Sciatic nerve (tissue), 2 donors: Measurements from ENCODE around the gene SUCO. TPM values are rescaled to one million over a fixed set of nuclear protein-coding genes. Genes with fewer than 3 reads are reported as not detected.

Experiments used
- ATAC-seq: fragments of 200-7000 bp; cut with Tn5 transposase; one replicate; pipeline ENCODE4 v1.9.1; 2020; ENCODE audit warnings: mild to moderate bottlenecking, moderate library complexity
- DNase-seq: peaks from one replicate; pipeline ENCODE4 v3.0.0-alpha.2; 2020; ENCODE audit warnings: low spot score
- intact Hi-C: fragments of 100-400 bp; cut with DNase I; formaldehyde crosslinking; loops from one replicate; pipeline ENCODE4 v1.14.2; 2022
- total RNA-seq: library from RNA; stranded (reverse); fragmentation: NEBNext Ultra II Directional; extraction: Animal tissue kit (Norgen Biotek cat#: 25700); gene quantifications from one replicate; pipeline ENCODE4 v1.2.1, GENCODE V29; 2021
- donor health status: DM: no; HTN: no; CAD: no.
- donor health status: DM: no; HTN: no; CAD: no.

The SUCO gene
- total RNA-seq, 1 donor from 2014 or later: 53.1 TPM

DNA sequence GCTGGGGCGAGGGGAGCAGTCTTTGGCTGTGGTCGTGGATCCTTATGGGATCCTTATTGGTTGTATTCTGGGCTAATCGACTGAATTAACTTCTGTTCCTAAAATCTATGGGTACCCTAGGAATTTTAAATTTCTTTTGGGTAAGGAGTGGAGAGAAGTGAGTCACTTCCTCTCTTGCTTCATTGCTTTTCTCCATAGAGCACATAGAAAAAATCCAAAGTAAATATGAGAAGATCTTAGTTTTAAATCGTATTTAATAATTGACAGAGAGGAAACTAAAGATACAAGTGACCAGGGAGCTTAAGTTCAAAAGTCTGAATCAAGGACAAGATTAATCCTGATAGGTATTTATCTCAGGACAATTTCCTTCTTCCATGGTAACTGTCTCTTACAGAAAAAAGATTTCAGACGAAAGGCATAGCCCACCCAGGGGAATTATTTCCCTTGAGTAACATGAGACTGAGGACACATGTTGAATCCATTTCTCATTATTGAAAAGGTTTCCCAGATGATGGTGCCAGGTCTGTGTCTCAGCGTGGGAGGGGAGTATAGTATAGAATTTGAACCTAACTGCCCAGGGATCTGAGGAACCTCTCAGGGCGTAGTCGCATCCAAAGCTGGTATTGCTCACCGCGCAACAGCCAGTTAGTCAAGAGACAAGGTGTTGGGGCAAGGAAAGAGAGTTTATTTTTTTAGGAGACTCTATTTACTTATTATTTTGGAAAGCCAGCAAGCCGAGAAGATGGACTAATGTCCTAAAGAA is 97.3 kb downstream of the SUCO start:
- ATAC-seq (no peak), DNase-seq (no peak)
- intact Hi-C loops: no loop called here

DNA sequence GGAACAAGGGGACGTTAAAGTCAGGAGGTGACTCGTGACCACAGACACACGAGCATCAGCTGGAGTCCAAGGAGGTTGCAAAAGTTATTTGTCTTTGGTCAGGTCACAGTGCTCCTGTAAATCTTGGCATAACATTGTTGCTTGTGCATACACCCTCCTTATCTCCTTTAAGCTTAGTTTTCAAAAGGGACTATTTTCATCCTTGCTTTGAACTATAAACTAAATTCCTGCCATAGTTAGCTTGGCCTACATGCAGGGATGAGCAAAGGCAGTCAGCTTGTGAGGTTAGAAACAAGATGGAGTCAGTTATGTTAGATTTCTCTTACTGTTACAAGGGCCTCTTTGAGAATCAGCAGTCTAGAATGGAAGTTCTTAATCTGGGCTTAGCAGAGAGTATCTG is 97.9 kb downstream of the SUCO start:
- intact Hi-C loops: no loop called here
- no peak for DNase-seq
- no peak for ATAC-seq

DNA sequence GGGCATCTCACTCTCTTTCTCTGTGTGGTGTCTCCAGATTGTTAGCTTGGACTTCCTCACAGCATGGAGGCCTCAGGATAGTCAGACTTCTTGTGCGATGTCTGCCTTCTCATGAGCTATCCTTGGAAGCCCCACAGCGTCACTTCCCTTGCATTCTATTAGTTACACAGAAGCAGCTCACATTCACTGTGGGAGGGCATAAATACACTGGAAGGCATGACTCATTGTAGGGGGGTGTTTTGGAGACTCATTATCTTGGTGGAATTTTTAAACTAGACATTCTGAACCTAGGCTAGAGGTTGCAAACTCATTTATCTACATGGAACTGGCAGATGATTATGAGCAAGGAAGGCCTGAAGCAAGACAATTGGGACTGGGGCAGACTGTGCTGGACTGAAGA is 104.6 kb downstream of the SUCO start:
- intact Hi-C loops: no loop called here
- ATAC-seq (no peak), DNase-seq (no peak)

DNA sequence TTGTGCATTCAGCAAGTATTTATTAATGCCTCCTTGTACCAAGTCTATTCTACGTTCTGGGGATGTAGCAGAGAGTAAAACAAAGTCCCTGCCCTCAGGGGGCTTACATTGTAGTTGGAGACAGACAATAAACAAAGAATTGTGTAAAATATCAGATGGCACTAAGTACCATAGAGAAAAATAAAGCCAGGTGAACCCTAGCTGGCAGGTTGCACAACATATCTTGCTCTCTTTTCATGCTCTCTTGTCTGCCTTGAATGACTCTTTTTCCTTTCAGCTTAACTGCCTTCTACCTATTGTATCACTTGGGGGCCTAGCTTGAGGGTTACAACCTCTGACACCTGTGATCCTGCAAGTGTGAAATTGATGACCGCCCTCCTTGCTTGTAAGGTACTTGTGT is 105.3 kb downstream of the SUCO start:
- DNase-seq (no peak), ATAC-seq (no peak)
- intact Hi-C loops: no loop called here

DNA sequence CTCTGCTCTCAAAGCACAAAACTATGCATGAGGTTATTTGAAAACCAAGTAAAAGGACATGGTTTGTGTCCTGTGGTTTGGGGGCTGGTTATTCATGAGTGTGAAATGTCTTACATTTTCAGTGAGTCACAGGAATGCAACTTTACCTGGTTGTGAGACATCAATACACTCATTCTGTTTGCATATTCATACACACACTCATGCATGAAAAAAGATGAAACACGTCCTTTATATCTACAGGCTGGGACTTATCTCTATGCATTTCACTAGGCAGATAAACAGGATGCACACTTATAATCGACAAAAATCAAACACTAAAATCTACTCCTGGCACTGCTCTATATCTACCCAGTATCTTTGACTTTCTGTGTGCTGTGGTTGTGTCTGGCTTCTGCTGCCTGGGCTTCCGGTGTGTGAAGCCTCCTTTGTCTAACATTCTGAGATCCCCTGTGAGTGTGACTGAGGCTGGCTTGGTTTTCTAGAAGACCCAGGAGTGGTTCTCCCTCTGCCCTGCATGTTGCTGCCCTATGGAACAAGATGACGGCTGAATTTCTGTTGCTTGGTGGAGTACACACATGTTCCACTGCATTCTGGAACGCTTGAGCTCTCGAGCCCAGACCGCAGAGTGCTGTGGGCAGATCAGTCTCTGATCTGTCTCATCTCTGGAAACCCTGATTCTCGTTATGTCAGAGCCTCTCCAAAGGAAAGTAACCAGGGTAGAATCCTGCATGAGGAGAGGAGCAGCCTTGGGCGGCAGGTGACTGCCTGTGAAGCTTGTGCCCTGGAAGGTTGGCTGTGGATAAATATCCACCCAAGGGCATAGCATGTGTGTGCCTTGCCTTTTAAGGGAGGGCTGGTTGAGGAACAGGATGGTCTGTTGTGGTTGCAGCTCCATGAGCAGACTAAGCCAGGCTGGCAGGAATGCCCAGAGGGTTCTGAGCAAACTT is 106.2 kb downstream of the SUCO start:
- no peak for ATAC-seq
- DNase-seq: no peak
- intact Hi-C loops: no loop called here

DNA sequence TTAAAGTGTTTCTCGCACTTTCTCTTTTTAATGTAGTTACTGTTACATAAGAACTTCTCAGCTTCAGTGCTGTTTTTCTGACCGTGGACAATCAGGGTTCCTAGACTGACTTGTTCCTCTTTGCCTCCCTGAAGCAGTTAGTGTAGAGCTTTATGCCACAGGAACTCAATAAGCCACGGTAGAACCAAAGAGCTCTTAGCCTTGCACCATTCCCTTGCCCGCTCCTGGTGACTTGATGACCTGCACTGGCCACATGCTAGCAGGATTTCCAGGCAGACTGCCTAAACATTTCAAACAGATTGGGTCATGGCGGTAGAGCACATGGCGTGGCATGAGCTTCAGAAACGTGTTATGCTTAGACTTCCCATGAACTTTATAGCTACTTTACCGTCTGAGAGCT is 107.2 kb downstream of the SUCO start:
- DNase-seq (no peak), ATAC-seq (no peak)
- intact Hi-C loops: no loop called here

DNA sequence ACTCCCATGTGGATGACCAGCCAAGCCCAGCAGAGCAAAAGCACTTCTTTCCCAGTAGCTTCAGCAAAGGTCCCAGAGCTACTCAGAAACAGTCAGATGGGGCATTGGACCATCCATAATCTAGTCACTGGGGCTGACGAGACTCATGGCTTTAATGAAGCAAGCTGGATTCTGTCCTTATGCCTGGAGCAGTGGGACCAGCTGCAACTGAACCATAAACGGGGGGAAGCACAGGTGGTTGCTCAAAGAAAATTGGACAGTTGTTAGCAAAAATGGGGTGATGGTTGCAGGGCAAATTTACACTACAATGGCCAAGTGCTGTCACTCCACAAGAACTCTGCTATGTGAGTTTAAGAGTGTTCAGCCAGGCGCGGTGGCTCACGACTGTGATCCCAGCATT is 108.5 kb downstream of the SUCO start:
- DNase-seq (no peak), ATAC-seq (no peak)
- intact Hi-C loops: no loop called here

DNA sequence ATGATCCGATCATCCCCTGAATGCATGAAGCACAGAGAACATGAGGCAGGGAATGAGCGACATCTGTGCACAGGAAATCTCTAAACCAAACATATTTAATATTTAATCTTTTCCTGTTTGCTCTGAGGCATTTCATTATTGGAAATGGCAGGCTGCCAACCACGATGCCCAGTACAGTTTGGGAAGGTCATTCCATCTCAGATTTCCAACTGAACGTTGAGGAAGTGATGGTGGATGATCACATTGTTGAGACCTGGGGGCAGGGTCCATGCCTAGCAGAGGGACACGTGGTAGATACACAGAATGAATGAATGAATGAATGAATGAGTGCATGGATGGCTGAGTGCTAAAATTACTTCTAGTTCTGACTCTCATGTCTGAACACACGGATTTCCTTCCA is 110.0 kb downstream of the SUCO start:
- DNase-seq (no peak), ATAC-seq (no peak)
- intact Hi-C loops: no loop called here

DNA sequence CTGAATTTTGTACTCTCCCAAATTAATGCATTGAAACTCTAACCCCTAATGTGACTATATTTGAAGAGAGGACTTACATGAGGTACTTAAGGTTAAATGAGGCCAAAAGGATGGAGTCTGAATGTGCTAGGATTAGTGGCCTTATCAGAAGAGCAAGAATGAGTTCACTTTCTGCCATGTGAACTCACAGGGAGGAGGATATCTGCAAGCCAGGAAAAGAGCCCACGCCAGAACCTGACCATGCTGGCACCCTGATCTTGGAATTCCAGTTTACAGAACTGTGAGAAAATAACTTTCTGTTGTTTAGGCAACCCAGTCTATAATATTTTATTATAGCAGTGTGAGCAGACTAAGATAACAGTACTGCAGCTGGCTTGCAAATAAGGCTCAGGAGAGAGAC is 113.7 kb downstream of the SUCO start:
- intact Hi-C loops: no loop called here
- no peak for DNase-seq
- ATAC-seq: no peak

DNA sequence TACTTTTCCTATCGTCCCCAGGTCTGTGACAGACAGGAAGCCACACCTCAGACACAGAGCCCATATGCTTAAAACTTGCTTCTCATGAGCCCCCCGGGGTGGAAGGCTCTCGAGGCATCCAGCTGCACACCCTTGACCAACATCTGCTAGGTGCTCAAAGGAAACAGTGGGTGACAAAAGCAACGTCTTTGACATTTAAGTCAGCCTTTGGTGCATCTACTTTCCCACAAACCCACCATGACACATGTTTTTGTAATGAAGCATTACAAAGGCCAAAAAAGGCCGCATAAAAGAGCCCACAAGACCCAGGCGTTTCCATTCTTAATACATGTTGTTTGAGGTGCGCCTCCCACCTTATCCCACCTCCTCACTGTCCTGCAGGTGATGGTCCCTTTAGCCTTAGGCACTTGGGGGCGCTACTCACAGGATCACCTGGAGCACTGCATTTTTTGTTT is 114.2 kb downstream of the SUCO start:
- ATAC-seq (no peak), DNase-seq (no peak)
- intact Hi-C loops: no loop called here

DNA sequence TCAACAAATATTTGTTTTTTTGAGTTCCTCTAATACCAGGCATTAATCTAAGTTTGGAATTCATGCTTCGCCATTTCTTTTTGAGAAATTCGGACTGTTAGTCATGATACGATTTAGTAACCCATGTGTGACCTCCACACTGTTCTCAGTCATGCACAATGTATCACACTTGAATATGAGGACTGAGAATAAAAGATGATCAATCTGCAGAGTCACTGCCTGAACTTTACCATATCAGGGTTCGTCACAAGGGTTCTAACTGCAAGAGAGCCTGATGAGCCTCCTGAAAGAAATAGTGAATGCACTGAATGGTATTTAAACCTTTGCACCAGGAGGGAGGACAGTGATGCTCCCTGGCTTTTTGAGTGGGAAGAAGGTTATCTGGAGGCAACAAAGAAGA is 115.0 kb downstream of the SUCO start:
- intact Hi-C loops: no loop called here

DNA sequence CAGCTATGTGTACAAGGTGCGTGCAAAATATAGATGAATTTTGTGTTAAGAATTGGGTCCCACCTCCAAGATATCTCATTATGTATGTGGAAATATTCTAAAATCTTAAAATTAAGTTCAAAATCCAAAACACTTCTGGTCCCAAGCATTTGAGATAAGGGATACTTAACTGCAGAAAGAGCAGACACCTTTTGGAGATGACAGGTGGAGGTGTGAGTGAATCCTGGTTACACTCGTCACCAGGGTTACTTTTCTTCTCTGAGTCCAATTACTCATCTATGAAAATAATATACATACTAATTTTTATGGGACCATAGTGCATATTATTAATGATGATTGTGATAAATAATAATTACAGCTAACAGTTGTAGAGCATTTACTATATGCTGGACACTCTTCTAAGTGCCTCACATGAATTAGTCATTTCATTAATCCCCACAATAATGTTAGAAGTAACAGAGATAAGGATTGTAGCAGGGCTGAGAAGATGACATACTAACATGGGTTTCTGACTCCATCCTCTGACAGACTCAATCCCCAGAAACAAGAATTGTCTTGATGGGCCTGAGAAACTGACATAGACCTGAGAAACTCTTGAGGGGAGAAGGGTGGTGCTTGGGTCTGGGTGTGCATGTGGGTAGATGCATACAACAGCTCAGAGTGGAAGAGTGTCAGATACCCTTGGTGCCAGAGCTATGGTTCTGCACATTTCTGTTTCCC is 117.7 kb downstream of the SUCO start:
- intact Hi-C loops: loop anchor here (5.0 kb wide), 1 partner anchor 1027 kb away; no protein-coding TSS in a partner anchor
- ATAC-seq (no peak), DNase-seq (no peak)

More for the DNA sequence above, 115.0 kb downstream of the SUCO start:
- ATAC-seq (no peak), DNase-seq (no peak)

DNA sequence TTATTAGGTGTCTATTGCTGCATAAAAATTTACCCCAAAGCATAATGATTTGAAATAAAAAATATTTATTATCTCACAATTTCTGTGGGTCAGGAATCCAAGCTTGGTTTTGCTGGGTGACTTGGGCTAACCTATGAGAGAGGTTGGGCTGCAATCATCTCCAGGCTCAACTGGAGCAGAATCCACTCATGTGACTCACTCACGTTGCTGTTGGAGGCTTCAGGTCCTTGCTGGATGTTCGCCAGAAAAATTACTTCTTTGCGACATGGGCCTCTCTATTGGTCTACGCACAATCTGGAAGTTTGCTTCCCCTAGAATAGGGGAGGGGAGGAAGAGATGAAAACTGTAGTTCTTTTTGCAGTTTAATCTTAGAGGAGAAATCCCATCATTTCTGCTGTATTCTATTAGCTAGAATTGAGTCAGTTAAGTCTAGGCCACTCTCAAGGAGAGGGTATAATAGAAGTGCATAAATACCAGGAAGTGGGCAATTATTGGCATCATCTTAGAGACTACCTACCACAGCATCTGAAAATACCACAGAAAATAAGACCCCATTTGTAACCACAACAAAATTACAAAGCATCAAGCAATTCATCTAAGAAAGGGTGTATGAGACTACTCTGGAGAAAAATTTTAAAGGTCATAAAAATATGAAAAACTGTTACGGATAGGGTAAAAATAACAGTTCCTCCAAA is 120.2 kb downstream of the SUCO start:
- no peak for ATAC-seq
- intact Hi-C loops: loop anchor here (5.0 kb wide), 1 partner anchor 1024 kb away; no protein-coding TSS in a partner anchor
- DNase-seq: no peak

DNA sequence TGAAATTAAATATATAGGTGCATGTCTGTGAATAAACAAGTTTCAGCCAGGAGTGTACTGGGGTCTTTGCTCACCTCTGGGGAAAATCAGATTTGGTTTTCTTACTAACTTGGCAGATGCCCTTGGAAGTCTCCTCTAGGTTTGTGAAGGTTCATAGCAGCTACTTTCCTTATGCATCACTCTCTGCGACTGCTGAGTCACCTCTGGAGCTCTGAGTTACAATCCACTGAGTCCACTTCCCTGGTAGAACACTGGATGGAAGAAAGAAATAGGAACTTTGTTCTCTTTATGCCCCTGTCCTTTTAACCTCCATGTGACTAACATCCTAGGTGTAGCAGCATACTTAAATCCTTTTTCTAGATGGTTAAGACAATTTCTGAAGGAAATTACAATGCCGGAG is 121.6 kb downstream of the SUCO start:
- intact Hi-C loops: loop anchor here (5.0 kb wide), 1 partner anchor 1023 kb away; no protein-coding TSS in a partner anchor
- no peak for ATAC-seq
- no peak for DNase-seq

DNA sequence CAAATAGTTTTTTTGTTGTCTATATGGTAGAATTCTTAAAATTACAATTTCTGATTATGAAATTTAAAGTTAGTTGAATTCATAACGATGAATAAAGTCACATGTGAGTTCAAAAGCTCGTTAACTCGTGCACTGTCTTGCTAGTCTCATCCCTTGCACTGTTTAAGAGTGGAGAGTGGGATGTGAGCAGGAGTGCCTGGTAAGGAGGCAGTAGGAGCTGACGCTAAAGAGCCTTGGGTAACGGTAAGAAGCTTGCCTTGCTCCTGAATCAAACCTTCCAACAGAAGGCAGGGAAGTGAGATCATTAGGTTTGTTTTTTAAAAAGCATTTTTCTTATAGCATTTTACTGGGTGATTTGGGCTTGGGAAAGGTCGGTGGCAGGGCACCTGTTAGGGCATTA is 123.6 kb downstream of the SUCO start:
- DNase-seq: no peak
- intact Hi-C loops: no loop called here

DNA sequence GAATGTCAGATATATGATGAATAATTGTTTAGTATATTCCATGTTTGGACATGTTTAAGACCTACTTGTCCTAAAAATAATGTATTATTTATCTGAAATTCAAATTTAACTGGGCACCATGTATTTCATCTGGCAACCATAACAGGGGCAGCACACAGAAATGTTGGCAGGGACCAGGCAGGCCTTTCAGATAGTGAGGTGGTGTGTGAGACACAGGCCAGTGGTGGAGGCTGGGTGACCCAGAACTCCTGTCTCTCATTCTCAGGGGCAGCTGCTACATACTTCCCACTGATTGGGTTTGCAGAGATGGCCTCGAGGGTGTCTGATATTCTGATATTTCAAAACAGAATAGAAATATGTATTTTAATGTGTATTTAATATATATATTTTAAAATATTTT is 124.6 kb downstream of the SUCO start:
- ATAC-seq (no peak), DNase-seq (no peak)
- intact Hi-C loops: no loop called here

More for the DNA sequence above, 123.6 kb downstream of the SUCO start:
- ATAC-seq: no peak

DNA sequence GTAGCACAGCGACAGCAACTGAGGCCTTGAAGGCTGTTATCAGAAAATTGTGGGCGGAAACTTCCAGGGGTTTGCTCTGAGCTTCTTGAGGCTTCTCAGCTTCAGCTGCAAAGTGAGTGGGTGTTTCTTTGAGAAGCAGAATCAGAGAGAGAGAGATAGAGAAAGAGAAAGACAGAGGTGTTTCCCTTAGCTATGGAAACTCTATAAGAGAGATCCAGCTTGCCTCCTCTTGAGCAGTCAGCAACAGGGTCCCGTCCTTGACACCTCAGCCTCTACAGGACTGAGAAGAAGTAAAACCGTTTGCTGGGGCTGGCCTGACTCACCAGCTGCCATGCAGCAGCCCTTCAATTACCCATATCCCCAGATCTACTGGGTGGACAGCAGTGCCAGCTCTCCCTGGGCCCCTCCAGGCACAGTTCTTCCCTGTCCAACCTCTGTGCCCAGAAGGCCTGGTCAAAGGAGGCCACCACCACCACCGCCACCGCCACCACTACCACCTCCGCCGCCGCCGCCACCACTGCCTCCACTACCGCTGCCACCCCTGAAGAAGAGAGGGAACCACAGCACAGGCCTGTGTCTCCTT is 126.0 kb downstream of the SUCO start, which contains the start of gene FASLG:
Gene FASLG (plus strand): TSS at position 233 of the 583 bp plus-strand sequence. CDS start 99 bp downstream, at position 332.
- DNase-seq (no peak), ATAC-seq (no peak)
- intact Hi-C loops: no loop called here

DNA sequence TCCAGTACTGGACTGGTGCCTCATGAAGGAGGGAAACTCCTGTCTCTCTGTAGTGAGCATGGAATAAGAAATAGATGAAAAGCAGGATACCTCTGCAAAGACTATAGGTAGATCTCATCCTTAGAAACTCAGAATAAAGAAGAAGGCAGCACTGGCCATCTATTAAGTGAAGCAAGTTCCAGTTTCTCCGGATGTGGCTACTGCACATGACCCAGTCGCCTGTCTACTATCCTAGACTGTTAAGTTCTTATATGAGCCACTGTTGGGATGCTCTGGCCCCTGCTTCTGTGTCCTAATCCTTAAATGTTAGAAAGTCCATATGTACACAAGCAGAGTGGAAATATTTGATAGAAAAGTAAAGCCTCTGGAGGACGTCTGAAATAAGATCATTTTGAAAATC is 128.2 kb downstream of the SUCO start:
- DNase-seq (no peak), ATAC-seq (no peak)
- intact Hi-C loops: no loop called here
